ENCODE data around the gene BICD1.

The BICD1 gene

DNA sequence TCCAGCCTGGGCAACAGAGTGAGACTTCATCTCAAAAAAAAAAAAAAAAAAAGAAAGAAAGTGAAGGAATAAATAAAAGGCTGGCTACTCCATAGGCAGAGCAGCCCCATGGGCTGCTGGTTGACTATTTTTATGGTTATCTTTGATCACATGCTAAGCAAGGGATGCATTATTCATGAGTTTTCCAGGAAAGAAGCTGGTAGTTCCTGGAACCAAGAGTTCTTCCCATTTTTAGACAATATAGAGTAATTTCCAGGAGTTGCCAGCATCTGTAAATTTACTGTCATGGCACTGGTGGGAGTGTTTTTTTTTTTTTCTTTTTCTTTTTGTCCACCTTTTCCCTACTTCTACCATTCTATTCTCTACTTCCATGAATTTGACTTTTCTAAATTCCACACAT, 316.9 kb downstream of the BICD1 start:
- Histone ChIP-seq H3K27ac (replicated peaks) (no peak overlapping the region), H3K27me3 (ENCODE audit: insufficient read depth, poor library complexity, severe bottlenecking) (no peaks in the 10 kb centered on the region), H3K4me3 (replicated peaks; ENCODE audit: insufficient read depth, low read length) (no peak overlapping the region)
- TF ChIP-seq SPI1 (IDR thresholded peaks at IDR 0.05; ENCODE audit: borderline replicate concordance, low read depth), result no peak
- no peak for TF ChIP-seq POLR2AphosphoS5 (IDR thresholded peaks at IDR 0.05; ENCODE audit: low read depth)
- TF ChIP-seq, protein P1, sequence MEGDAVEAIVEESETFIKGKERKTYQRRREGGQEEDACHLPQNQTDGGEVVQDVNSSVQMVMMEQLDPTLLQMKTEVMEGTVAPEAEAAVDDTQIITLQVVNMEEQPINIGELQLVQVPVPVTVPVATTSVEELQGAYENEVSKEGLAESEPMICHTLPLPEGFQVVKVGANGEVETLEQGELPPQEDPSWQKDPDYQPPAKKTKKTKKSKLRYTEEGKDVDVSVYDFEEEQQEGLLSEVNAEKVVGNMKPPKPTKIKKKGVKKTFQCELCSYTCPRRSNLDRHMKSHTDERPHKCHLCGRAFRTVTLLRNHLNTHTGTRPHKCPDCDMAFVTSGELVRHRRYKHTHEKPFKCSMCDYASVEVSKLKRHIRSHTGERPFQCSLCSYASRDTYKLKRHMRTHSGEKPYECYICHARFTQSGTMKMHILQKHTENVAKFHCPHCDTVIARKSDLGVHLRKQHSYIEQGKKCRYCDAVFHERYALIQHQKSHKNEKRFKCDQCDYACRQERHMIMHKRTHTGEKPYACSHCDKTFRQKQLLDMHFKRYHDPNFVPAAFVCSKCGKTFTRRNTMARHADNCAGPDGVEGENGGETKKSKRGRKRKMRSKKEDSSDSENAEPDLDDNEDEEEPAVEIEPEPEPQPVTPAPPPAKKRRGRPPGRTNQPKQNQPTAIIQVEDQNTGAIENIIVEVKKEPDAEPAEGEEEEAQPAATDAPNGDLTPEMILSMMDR (IDR thresholded peaks at IDR 0.05; ENCODE audit: insufficient read depth, low read length), result no peak
- TF ChIP-seq, protein P2, sequence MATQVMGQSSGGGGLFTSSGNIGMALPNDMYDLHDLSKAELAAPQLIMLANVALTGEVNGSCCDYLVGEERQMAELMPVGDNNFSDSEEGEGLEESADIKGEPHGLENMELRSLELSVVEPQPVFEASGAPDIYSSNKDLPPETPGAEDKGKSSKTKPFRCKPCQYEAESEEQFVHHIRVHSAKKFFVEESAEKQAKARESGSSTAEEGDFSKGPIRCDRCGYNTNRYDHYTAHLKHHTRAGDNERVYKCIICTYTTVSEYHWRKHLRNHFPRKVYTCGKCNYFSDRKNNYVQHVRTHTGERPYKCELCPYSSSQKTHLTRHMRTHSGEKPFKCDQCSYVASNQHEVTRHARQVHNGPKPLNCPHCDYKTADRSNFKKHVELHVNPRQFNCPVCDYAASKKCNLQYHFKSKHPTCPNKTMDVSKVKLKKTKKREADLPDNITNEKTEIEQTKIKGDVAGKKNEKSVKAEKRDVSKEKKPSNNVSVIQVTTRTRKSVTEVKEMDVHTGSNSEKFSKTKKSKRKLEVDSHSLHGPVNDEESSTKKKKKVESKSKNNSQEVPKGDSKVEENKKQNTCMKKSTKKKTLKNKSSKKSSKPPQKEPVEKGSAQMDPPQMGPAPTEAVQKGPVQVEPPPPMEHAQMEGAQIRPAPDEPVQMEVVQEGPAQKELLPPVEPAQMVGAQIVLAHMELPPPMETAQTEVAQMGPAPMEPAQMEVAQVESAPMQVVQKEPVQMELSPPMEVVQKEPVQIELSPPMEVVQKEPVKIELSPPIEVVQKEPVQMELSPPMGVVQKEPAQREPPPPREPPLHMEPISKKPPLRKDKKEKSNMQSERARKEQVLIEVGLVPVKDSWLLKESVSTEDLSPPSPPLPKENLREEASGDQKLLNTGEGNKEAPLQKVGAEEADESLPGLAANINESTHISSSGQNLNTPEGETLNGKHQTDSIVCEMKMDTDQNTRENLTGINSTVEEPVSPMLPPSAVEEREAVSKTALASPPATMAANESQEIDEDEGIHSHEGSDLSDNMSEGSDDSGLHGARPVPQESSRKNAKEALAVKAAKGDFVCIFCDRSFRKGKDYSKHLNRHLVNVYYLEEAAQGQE (IDR thresholded peaks at IDR 0.05; ENCODE audit: insufficient replicate concordance, low read depth), result no peak
- no peak for TF ChIP-seq GABPA (IDR thresholded peaks at IDR 0.05; ENCODE audit: low read depth)
- no peak for DNase-seq (ENCODE audit: low read depth in 1 of 2, low spot score in 1 of 2)

DNA sequence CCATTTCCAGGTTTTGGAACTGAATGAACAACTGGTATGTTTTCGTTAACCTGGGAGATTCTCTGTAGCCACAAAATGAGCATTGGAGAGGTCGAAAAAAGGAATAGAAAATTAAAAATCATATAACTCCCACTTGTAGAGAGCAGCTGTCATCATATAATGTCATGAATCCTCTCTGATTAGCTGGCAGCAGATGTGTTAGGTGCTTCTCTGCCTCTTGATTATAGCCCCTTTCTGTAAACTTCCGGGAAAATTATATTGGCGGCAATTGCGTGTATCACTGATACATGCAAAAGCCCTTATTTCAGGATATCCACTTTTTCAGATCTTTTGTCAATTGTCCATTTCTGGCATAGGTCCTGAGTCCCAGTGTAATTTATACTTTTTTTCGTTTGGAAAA, 324.4 kb downstream of the BICD1 start:
- Histone ChIP-seq H3K4me3 (replicated peaks; ENCODE audit: insufficient read depth, low read length) (no peak overlapping the region), H3K27me3 (ENCODE audit: insufficient read depth, poor library complexity, severe bottlenecking) (no peaks in the 10 kb centered on the region), H3K27ac (replicated peaks) (no peak overlapping the region)
- DNase-seq (ENCODE audit: low read depth in 1 of 2, low spot score in 1 of 2), result no peak
- TF ChIP-seq GABPA (IDR thresholded peaks at IDR 0.05; ENCODE audit: low read depth) (no peak), SPI1 (IDR thresholded peaks at IDR 0.05; ENCODE audit: borderline replicate concordance, low read depth) (no peak)
- TF ChIP-seq, protein P1 (IDR thresholded peaks at IDR 0.05; ENCODE audit: insufficient read depth, low read length), result no peak

Data from HL-60 (cell line).